HG03469 (cell line): Measurements from ENCODE around the gene FHOD1.

ENCODE experiments used
- ATAC-seq: cut with Tn5 transposase; IDR thresholded peaks from one replicate; pipeline ENCODE4 v1.9.1; 2021; ENCODE audit warnings: mild to moderate bottlenecking, moderate library complexity, moderate number of reproducible peaks; ENCODE audit not compliant: unreplicated experiment

The FHOD1 gene

GRCh38 chr16:67236563-67237395 is 10.5 kb downstream of the FHOD1 start:
- ATAC-seq, result no peak

DNA sequence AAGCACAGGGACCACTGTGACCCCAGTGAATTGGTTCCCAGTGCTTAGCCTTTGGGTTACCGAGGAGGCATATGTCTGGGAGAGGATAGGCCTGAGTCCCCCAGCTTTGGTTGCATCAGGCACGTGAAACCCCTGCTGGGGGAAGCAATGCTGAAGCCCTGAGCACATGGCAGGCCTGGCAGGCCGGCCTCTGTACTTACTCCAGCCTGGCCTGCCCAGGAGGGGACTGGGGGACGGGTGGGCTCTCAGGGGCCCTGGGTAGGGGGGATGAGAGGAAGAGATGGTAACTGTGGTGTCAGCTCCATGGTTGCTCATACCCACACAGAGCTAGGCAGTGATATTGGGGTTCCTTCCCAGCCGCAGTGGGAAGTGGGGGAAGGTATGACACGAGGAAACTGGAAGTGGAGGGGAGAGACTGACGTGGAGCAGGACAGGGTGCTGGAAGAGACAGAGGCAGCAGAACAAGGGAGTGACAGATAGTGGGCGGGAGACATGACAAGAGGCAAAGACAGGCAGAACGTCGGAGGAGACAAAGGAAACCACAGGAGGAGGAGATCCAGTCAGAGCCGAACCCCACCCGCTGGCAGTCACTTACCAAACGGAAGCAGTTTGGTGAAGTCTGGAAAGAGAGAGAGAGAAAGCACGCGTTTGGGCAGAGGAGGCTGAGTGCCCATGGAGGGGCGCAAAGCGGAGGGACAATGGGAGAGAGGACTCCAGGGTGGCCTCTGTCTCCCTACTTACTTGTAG is 11.3 kb downstream of the FHOD1 start:
- no peak for ATAC-seq

DNA sequence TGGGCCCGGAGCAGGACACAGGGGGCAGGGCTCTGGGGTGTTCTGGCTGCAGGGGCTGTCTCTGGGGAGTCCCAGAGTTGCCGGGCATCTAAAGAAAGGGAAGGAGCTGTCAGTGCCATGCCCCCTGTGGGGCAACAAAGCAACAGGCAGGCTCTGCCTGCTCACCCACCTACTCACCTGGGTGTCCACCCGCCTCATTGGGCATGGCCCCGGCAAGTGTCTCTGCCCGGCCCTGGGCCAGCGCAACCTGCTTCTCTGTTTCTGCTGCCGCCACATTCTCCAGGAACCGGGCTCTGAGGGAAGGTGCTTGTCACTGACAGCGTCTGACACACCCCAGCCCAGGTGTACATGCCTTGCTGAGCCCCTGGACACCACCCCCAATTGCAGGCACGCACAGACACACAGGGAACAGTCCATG is 13.1 kb downstream of the FHOD1 start:
- ATAC-seq, result no peak

DNA sequence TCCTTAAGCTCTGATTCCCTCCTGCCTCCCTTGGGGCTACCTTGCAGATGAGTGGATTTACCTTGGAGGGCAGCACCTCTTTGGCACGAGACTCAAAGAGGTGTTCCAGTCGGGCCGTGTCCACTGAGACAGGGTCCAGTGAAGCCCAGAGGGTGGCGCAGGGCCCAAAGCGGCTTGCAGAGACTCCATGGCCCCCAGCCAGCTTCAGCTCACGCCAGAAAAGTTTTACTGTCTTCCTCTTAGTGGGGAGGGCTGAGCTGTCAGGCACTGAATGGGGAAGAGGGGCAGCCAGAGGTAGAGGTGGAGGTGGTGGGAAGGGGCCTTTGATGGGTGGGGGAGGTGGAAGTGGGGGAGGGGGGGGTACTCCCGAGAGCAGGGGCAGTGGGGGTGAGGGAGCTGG is 13.7 kb downstream of the FHOD1 start:
- no peak for ATAC-seq

- no peak for ATAC-seq
These were observed 16.2 kb downstream of the FHOD1 start for GRCh38 chr16:67230809-67231660.

- ATAC-seq, result no peak
These were observed 17.1 kb downstream of the FHOD1 start for GRCh38 chr16:67229906-67230808.

DNA sequence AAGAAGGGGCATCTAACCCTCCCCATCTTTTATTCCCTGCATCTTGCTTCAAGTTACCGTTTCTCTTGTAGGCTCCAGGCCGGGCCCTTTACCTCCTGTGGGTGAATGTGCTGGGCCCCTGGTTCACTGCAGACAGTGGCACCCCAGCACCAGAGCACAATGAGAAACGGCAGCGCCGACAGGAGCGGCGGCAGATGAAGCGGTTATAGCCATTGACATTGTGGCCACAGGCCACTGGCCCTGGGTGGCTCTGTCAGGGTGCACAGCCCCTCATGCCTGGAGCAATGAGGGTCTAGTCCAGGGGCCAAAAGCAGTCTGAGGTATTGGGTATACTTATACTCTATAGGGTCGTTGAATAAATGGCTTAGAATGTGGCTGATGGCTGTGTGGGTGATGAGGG is 18.4 kb downstream of the FHOD1 start:
- no peak for ATAC-seq

DNA sequence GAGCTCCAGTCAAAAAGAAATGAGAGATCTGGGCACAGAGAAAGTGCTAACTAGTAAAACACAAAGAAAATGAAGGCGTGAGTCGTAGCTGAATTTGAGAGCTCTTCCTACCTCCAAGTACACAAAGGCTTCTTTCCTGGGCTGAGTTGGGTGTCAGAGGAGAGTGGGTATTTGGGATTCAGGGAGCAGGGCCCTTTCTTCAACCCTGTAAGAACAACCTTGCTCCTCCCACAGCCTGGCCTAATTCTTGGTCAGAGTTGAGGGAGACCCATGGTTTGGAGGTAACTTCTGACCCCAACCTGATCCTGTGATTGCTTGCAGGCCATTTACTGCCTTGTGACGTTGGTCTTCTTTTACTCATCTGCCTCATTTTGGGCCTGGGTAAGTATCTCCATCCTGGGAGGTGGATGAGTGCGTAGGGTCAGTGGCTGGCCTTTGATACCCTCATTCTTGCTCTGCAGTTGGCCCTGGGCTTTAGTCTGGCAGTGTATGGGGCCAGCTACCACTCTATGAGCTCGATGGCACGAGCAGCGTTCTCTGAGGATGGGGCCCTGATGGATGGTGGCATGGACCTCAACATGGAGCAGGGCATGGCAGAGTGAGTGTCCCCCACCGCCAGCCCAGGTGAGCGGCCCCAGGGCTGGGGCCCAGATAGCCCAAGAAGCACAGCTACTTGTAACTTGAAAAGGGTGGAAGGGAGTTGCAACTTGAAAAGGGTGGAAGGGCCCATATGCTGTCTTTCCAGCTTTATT is 19.1 kb downstream of the FHOD1 start:
- ATAC-seq, result no peak

DNA sequence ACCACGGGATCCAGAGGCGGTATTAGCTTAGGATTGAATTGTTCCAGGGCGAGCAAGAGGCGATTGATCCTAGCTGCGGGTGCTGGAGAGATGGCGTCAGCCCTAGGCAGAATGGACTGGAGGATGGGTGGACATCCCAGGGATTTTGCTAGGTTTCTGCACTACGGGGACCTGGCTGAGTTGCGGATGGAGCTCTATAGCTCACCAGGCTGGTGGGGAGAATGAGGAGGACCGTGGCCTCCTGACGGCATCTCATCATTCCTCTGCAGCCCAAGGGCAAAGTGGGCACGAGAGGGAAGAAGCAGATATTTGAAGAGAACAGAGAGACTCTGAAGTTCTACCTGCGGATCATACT is 19.7 kb downstream of the FHOD1 start:
- ATAC-seq, result no peak

DNA sequence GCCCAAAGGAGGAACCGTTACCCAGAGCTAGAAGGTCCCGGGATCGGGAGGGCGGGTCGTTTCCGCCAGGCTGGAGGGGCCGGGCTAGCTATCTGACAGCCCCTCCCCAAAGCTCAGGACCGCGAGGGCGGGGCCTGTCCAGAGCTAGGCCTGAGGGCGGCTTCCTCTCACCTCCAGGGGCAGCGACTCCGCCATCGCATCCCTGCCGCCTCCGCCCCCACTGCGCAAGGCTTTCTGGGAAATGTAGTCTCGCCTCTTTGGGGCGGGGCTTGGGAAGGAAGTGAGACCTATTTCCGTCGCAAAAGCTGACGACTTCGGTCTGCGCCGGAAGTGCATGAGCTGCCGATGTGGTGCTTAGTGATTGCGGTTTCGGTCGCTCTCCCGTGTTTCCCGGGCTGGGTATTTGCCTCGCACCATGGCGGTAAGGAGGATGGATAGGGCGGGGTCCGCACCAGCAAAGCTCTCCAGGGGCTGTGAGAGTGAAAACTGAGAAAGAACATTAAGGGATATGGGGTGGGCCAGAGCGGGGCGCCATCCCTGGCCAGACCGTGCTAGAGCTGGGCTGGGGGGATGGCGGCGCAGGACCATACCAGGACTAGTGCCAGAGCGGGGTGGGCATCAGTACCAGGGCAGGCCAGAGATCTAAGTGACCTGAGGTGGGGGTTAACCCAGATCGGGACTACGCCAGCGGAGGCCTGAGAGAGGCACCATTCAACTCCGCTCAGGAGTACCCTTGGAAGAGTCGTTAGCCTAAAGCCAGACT is 20.3 kb downstream of the FHOD1 start, which contains the start of gene TMEM208:
Gene TMEM208, plus strand, starts transcription at position 327 of the 763 bp plus-strand sequence. Its CDS starts 89 bp downstream, at position 416.
- ATAC-seq, result peak; percentile 77

DNA sequence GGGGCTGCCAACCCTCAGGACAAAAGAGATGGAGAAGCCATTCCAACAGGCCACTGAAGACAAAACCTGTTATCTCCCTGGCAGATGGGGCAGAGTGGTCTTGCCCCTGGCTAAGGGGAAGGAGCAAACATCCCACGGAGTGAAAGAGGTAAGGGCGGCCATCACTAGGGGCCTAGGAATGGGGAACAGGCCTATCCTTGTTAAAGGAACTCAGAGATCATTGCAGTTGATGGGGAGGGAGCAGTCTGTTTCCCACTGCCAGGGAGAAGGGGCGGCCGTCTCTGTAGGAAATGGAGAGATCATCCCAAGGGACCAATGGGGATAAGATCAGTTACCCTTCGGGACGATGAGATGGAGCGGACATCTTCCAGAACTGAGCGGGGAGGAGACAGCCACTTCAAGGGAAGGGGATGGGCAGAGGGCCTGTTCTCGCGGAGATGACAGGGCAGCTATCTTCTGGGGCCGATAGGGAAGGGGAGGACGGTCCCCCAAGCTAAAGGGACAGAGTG is 20.9 kb downstream of the FHOD1 start:
- ATAC-seq, result no peak

DNA sequence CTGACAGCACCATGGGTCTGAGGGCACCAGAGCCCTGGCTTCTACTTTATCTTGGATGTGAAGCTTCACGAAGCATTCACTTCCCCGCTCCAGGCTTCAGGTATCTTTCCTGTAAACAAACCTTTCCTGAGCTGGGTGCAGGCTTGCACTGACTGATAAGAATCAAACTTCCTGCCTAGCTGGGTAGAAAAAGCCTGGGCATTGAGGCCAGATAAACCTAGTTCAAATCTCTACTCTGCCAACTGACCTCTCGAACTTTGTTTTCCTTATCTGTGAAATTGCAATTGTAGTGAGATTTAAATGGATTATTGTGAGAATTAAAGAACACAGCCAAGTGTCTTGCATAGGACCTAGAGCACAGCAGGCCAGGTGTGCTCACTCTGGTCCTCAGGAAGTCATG is 23.3 kb downstream of the FHOD1 start:
- ATAC-seq, result no peak

DNA sequence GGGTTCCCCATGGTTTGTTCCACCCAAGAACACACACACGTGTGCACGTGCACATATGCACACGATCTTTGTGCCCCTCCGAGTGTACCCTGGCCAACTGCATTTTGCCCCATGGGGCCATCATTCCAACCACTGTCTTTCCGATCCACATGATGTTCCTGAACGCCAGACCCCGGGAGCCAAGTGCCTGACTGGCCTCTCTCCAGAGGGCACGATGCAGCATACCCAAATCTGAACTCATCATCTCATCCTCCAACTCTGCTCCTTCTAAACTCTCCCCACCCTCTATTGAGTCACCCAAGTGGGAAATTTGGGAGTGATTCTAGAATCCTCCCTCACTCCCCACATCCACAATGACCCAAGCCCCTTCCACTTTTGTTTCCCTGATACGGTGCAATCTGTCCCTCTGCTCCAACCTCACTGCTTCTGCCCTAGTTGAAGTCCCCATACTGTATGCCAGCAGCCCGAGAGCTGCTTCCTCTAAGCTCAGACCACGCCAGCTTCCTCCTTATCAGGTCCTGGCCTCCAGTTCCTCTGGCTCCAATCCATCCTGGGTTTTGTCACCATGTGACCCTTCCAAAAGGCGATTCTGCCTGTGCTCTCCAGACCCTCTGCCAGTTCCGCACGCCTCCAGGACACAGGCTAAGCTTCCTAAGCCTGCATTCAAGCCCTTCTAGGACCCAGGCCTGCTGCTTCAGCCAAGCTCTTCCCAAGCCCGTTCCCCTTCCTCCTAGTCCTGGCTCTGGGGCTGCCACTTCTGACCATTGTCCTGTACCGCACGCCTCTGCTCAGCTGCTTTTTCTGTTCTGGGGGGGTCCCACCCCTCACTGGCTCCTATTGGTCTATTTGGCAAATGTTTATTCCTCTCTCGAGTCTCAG is 30.4 kb downstream of the FHOD1 start:
- no peak for ATAC-seq

DNA sequence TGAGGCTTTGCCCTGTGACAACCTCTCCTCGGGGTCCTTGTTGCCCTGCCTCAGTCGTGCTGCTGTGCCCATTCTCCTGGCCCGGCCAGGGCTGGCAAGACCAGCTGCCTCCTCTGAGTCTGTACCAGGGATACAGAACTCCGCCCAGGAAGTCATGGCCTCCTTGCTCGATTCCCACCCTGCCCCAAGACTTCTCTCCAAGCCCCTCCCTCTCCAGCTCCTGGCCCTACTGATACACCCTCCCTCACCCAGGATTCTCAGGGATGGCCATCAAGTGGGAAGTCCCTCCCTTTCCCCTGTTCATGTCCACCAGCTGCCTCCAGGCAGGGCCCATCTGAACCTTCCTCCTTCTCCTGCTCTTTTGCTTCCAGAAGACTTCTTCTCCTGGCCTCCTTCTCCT is 31.6 kb downstream of the FHOD1 start:
- ATAC-seq, result no peak

- no peak for ATAC-seq
These were observed 33.9 kb downstream of the FHOD1 start for GRCh38 chr16:67213197-67214019.

GRCh38 chr16:67212766-67213165 is 34.5 kb downstream of the FHOD1 start:
- no peak for ATAC-seq

DNA sequence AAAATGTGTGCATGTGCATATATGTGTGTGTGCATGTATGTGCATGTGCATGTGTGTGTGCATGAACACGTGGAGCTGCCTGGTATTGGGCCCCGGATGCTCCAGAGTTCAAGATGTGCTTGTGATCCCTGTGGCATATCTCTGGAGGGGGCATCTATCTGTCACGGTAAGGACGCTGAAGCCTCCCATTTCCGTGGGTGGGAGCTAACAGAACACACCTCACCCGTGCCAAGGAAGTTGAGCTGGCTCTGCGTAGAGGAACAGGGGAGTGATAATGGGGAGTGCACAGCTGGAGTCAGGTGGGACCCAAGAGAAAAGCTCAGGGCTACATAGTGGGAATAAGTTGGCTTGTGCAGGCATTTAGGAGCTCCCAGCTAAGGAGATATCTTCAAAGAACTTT is 35.6 kb downstream of the FHOD1 start:
- no peak for ATAC-seq
